ENCODE data around the gene TFF2.

- TF ChIP-seq FOXM1 (IDR thresholded peaks at IDR 0.05; ENCODE audit: borderline replicate concordance, low read depth) (no peak), TAF1 (IDR thresholded peaks at IDR 0.05; ENCODE audit: low read depth) (no peak), RAD21 (IDR thresholded peaks at IDR 0.05; ENCODE audit: low read depth) (no peak), YY1 (IDR thresholded peaks at IDR 0.05; ENCODE audit: low read depth) (no peak), TCF12 (IDR thresholded peaks at IDR 0.05; ENCODE audit: low read depth) (no peak), ZBTB7A (IDR thresholded peaks at IDR 0.05; ENCODE audit: low read depth) (no peak)
These were observed 15.7 kb upstream of the TFF2 start, which contains the start of gene TFF1 for GRCh38 chr21:42366292-42367010.

Measured in Ishikawa (cell line).